Ammon's horn (tissue), 1 donor: Measurements from ENCODE around the gene LAGE3.

ENCODE experiments used
- DNase-seq: peaks from one replicate; pipeline ENCODE4 v3.0.0-alpha.2; 2016; ENCODE audit warnings: low spot score

LAGE3 gene

DNA sequence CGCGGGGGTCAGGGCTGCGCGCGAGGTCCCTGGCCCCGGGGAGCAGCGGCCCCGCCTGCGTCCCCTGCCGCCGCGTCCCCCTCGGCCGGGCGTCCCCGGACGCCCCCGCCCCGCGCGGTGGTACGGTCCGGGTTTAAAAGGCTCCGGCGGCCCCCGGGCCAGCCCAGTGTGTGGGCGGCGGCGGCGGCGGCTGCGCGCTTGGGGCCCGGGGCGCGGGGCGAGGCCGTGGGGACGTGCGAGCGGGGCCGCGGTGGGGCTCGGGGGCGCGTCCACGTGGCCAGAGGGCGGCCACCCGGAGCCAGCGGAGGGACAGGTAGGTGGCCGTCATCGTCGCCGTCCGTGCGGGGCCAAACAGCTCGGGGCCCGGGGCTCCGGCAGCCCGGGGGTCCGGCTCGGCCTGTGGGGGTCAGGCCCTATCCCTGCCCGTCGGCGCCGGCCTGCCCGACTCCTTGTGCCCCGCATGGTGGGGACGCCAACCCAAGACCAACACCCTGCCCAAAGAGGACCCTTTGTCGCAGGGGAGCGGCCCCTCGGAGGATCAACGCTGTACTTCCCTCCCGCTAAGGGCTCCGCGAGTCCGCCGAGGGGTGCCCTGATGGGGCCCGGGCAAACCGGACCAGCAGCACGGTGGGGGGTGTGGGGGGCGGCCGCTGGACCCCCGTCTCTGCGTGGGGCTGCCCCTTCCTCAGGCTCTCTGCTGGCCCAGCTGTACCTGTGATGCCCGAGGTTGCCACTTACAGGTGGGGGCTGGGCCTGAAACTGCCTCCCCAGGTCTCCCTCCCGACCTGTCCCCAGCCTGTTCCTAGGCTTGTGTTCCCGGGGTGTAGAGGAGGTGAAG lies 20.7 kb downstream of the LAGE3 start, which contains the start of gene PLXNA3:
Gene PLXNA3 (plus strand): TSS at position 166 of the 838 bp plus-strand sequence. CDS start 1,903 bp downstream, outside the sequence.
- DNase-seq: peak; percentile 9

GRCh38 chrX:154457491-154458115 lies 21.5 kb downstream of the LAGE3 start:
- peak; percentile 15 for DNase-seq

- peak; percentile 52 for DNase-seq
Measured at GRCh38 chrX:154452823-154453222, 26.3 kb downstream of the LAGE3 start.

DNA sequence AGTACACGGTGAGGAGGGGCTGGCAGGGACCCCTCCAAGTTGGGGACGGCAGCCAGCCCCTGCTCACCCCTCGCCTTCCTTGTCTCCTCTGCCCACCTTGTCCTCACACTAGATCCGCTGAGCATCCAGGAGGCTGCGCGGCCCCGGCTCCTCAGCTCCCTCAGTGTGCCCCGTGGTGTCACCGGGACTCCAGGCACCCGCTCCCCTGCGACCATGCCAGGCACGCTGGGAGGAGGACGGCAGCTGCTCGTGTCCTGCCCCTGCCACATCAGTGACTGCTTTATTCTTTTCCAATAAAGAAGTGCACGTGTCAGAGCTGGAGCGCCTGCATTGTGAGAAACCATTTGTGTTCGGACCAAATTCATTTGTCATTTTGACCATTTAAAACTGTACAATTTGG lies 28.8 kb downstream of the LAGE3 start:
- peak; percentile 36 for DNase-seq

GRCh38 chrX:154449618-154450017 lies 29.5 kb downstream of the LAGE3 start:
- DNase-seq: no peak

DNA sequence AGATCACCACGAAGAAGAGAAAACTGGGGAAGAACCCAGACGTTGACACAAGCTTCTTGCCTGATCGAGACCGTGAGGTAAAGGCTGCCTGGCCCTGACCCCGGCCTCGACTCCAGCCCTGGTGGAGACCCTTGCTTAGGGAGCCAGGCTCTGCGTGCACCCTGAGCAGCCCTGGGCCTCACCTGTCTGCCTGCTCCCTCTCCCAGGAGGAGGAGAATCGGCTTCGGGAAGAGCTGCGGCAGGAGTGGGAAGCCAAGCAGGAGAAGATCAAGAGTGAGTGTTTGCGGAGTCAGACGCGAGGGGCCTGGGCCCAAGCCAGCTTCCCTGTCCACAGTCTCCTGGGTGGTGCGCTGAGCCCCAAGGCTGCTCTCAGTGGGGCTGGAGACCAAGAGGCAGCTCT lies 30.6 kb downstream of the LAGE3 start:
- DNase-seq: no peak

DNA sequence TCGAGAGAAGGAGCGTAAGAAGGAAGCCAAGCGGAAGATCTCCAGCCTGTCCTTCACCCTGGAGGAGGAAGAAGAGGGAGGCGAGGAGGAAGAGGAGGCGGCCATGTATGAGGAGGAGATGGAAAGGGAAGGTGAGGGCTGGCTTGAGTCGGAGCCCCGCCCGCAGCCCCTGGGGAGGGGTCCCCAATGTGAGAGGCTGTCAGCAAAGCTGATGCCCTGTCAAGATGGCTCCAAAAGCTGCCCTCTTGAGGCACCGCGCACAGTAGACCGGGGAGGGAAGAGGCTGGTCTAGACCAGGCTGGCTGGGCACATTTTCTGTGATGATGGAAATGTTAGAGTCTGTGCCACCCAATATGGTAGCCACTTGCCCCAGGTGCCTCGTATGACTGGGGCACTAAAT lies 32.7 kb downstream of the LAGE3 start:
- no peak for DNase-seq

DNA sequence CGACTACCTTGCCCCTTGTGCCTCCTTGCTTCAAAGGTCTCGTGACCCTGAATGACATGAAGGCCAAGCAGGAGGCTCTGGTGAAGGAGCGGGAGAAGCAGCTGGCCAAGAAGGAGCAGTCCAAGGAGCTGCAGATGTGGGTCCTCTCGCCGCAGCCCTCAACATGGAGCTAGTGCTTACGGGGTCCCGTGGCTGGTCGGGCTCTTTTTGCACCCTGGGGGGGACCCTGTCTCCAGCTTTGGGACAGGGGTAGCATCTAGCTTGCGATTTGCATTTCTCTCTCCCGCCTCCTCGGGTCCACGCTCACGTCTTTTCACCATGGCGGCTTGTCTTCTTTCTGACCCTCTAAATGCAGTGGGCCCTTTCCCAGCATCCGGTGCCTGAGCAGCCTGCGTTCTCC lies 33.3 kb downstream of the LAGE3 start:
- DNase-seq: no peak

DNA sequence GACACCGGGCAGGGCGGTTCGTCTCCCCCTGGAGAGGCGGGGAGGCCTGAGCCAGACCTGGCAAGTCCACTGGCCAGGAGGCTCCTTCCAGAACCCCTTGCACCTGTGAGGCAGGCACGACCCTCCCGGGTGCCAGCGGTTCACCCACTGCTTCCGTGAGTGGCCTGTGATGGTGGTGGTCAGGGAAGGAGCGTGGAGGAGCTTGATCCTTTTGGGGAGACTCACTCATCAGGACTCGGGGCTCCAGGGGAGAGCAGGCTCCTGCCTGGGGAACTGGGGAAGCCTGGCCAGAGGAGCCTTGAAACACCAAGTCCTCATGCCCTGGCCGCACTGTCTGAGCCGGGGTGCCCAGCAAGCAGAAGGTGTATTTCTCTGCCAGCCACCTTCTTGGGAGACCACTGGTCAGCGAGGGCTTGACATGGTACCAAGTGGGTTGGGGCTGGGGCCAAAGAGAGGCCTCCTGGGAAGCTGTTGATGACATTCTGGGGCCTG lies 34.3 kb downstream of the LAGE3 start:
- no peak for DNase-seq

DNA sequence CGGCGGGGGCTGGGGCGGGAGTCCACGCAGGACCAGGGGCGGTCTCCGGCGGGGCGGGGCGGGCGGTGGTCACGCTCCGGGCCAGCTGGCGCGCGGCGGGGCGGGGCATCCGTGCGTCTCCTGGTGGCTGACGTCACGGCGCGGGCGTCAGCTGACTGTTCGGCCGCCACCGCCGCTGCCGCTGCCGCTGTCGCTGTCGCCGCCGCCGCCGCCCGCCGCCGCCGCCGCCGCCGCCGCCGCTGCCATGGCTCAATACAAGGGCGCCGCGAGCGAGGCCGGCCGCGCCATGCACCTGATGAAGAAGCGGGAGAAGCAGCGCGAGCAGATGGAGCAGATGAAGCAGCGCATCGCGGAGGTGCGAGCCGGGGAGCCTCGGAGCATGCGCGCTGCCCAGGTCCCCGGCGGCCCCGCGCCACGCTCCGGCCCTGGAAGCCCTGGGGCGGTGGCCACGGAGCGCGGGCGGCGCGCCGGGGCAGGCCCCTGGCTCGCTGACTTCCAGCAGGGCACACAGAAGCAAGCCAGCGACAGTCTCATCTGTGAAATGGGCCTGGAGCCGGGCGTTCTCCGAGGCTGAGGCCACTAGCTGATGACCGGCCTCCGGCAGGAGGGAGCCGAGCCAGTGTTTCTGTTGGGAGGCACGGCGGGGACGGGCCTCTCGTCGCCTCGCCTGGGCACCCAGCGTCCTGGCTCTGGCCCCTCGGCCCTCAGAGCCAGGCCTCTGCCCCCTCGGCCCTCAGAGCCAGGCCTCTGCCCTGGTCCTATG lies 34.9 kb downstream of the LAGE3 start, which contains the start of gene FAM50A:
Gene FAM50A (plus strand): TSS at position 150 of the 763 bp plus-strand sequence. CDS start 95 bp downstream, at position 245.
- peak; percentile 84 for DNase-seq

DNA sequence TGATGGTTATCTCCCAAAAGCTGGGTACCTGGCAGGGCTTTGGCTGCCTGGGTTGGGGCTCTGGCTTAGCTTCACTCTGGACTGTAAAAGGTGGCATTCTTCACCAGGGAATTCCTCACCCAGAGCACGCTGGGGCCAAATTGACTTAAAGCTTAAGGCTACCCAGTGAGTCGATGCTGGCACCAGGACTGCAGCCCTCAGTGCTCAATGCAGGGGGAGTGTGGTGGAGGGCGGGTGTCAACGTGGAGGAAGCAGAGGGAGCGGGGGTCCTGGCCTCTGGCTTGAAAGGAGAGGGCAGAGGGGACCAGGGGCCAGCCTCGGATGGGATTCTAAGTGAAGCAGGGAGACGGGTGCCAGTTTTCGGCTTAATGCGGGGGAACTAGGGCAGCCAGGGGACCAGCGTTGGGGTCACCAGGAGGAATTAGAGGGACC lies 35.6 kb downstream of the LAGE3 start:
- DNase-seq: no peak

- DNase-seq: no peak
Measured at GRCh38 chrX:154441984-154442707, 36.9 kb downstream of the LAGE3 start.

- no peak for DNase-seq
Measured at GRCh38 chrX:154441564-154441963, 37.5 kb downstream of the LAGE3 start.

GRCh38 chrX:154440623-154441357 lies 38.3 kb downstream of the LAGE3 start:
- DNase-seq: no peak

DNA sequence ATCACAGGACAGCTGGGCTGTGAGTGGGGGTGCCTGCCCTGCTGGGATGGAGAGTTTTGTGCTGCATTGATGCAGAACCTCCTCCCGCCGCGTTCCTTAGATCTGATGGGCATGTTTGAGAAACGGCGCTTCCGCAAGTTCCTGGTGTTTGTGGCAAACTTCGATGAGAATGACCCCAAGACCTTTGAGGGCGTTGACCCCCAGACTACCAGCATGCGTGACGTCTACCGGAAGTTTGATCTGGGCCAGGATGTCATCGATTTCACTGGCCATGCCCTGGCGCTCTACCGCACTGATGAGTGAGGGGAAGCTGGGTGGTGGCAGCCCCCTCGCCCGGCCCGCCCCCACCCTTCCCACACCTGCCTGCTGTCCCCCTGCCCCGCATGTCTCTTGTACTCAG lies 39.2 kb downstream of the LAGE3 start:
- DNase-seq: no peak

DNA sequence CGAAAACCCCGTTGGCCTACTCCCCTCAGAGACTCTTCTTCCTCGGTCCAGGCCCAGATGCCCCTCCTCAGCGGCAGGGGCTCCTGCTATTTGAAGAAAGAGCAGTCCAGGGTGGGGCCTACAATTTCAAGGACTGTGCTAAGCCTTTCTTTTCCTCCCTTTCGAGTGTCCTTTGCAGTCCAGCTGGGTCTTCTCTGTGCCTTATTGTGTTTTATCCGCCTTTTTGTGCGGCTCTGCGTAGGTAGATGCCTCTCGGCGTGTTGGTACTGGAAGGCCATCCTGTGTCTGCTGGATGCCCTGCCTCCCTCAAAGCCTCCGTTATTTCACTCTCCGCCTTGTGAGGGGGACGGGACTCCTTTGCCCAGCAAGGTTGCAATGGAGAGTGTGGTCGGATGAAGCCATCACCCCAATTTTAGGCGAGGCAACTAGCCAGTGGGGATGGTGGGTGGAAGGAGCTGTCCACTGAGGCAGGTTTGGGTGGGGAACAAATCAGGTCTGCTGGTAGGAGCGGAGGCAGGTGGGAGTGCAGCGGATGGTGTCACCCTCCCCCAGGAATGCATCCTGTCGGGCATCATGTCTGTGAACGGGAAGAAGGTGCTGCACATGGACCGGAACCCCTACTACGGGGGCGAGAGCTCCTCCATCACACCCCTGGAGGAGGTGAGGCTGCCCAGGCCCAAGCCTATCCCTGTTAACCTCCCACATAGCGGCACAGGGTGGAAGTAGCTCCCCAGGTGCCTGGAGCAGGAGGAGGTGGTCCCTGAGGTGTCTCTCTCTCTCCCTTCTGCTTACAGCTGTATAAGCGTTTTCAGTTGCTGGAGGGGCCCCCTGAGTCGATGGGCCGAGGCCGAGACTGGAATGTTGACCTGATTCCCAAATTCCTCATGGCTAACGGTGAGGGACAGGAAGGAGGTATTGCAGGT lies 40.8 kb downstream of the LAGE3 start:
- no peak for DNase-seq

GRCh38 chrX:154436983-154437752 lies 41.9 kb downstream of the LAGE3 start, which contains the start of gene GDI1:
Gene GDI1 (plus strand): TSS chrX:154437154. CDS start chrX:154437255, 101 bp downstream.
- peak; percentile 27 for DNase-seq

DNA sequence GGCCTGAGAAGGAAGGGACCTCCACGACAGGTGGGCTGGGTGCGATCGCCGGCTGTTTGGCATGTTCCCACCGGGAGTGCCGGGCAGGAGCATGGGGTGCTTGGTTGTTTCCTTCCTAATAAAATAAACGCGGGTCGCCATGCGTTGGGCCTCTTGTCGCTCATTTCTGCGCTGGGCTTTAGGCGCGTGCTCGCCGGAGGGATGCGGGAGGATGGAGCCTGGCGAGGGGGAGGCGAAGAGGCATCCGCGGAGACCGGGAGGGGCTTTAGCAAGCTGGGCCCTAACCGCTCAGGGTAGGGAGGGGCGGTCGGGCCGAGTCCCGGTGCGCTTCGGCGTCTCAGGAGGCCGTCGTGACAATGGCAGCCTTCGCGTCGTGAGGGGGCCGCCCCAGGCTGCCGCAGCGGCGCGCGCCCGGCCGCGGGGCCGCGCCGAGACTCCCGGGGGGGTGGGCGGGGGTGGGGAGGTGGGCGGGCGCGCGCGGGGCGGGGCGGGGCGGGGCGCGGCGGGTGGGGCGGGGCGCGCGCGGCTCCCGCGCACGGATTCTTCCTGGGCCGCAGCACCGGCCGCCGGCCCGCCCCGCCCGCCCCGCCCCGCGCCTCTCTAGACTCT lies 42.6 kb downstream of the LAGE3 start:
- peak; percentile 42 for DNase-seq
